Measurements from ENCODE around the gene RMND5B.
"Not testable (repeated sequence)": the region's sequence is repeated elsewhere in the genome, so short reads cannot be mapped to it uniquely, and the experiment has no call there.

RMND5B gene

DNA sequence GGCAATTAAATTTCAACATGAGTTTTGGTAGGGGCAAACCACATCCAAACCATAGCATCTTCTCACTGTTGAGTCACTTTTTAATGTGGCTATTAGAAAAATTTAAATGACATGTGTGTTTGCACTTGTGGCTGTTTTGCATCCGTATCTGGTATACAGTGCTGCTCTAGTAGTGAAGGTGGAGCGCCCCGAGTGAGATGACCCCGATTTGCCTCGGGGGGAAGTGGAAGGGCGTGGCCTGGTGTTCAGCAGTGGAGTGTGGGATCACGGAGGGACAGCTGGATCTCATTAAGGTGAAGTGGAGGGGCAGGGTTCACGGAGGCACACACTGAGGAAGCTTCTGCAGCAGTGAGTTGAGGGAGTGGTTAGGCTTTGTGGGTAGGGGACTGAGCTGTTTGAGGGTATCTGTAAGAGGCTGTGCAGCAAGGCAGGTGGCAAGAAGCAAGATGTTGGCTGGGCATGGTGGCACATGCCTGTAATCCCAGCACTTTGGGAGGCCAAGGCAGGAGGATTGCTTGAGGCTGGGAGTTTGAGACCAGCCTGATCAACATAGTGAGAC is 62.5 kb downstream of the RMND5B start:
- H3K27ac ChIP-seq, result no peak overlapping the region

DNA sequence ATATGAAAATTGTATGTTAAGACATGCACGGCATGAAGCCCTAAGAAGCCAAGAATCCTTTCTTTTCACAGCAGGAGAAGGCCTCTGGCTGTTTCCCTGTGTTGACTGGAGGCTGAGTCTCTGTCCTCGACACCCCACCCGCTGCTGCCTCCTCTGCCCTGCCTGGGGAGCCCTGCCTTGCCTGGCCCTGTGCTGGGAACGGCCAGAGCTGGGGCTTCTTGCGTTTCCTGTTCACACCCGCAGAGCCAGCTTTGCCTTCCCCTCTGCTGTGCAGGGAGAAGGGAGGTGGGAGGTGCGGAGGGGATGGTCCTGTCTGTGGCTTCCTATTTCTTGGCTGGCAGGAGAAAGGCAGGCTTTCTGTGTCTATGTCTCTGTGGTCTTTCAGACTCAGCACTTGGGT is 63.2 kb downstream of the RMND5B start:
- TF ChIP-seq, protein P1, sequence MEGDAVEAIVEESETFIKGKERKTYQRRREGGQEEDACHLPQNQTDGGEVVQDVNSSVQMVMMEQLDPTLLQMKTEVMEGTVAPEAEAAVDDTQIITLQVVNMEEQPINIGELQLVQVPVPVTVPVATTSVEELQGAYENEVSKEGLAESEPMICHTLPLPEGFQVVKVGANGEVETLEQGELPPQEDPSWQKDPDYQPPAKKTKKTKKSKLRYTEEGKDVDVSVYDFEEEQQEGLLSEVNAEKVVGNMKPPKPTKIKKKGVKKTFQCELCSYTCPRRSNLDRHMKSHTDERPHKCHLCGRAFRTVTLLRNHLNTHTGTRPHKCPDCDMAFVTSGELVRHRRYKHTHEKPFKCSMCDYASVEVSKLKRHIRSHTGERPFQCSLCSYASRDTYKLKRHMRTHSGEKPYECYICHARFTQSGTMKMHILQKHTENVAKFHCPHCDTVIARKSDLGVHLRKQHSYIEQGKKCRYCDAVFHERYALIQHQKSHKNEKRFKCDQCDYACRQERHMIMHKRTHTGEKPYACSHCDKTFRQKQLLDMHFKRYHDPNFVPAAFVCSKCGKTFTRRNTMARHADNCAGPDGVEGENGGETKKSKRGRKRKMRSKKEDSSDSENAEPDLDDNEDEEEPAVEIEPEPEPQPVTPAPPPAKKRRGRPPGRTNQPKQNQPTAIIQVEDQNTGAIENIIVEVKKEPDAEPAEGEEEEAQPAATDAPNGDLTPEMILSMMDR (conservative IDR thresholded peaks at IDR 0.05), result no peak
- no peak for TF ChIP-seq ZFX (IDR thresholded peaks at IDR 0.05)
- no peak overlapping the region for H3K27ac ChIP-seq

More for the DNA sequence above, 62.5 kb downstream of the RMND5B start:
- TF ChIP-seq, protein P1 (conservative IDR thresholded peaks at IDR 0.05), result no peak
- TF ChIP-seq ZFX (IDR thresholded peaks at IDR 0.05), result no peak

DNA sequence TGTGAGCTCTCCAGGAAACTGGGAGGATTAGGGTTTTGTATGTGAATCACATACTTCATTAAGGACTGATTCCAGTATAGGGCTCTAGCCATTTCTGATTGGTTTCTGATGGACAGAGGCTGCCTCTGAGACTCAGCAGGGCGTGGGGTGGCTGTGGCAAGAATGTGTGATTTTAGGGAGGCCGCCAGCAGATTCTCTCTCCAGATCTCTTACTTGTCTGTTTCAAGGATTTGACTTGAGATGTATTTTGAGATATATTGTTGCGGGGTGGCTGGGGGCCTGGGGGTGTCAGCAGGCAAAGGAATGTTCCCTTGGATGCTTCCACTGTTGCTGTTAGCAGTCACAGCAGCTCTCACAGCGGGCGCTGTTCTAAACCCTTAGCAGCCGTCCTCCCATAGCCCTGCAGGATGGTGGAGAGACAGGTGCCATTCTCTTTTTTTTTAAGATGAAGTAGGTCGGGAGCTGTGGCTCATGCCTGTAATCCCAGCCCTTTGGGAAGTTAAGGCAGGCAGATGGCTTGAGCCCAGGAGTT is 65.5 kb downstream of the RMND5B start:
- TF ChIP-seq, protein P1 (conservative IDR thresholded peaks at IDR 0.05), result no peak
- no peak for TF ChIP-seq ZFX (IDR thresholded peaks at IDR 0.05)
- H3K27ac ChIP-seq, result no peak overlapping the region

DNA sequence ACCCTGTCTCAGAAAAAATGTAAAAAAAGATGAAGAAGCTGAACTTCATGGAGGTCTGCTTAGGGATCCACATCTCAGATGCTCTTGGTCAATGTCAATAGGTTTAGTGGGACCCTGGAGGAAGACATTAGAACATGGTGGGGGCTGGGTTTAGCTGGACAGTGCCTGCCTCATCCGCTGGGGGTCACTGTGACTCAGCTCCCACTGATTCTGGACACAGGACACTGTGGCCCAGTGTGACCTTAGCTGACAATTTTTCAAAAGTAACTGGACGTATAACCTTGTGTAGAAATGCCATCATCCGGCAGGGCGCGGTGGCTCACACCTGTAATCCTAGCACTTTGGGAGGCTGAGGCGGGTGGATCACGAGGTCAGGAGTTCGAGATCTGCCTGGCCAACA is 66.2 kb downstream of the RMND5B start:
- no peak overlapping the region for H3K27ac ChIP-seq
- no peak for TF ChIP-seq ZFX (IDR thresholded peaks at IDR 0.05)
- TF ChIP-seq, protein P1 (conservative IDR thresholded peaks at IDR 0.05), result peak; percentile 76

DNA sequence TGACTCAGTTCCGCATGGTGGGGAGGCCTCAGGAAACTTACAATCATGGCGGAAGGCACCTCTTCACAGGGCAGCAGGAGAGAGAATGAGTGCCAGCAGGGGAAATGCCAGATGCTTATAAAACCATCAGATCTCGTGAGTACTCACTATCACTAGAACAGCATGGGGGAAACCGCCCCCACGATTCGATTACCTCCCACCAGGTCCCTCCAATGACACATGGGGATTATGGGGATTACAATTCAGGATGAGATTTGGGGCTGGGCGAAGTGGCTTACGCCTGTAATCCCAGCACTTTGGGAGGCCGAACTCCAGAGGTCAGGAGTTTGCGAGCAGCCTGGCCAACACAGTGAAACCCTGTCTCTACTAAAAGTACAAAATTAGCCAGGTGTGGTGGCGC is 67.3 kb downstream of the RMND5B start:
- H3K27ac ChIP-seq, result not testable (repeated sequence)

DNA sequence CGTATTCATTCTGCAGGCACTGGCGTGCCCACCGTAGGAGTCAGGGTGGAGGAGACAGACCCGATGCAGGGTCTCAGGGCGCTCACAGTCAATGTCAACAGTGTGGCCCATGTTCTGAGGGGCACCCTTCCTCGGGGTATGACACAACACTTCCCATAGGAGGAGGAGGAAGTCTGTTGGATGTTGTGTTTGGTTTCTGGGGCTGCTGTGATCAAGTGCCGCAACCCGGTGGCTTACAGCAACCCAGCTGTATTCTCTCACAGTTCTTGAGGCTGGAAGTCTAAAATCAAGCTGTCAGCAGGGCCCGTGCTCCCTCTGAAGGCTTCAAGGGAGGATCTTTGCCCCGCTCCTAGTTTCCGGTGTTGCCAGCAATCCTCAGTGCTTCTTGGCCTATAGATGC is 67.9 kb downstream of the RMND5B start:
- H3K27ac ChIP-seq, result no peak overlapping the region
- TF ChIP-seq, protein P1 (conservative IDR thresholded peaks at IDR 0.05), result no peak
- TF ChIP-seq ZFX (IDR thresholded peaks at IDR 0.05), result no peak

DNA sequence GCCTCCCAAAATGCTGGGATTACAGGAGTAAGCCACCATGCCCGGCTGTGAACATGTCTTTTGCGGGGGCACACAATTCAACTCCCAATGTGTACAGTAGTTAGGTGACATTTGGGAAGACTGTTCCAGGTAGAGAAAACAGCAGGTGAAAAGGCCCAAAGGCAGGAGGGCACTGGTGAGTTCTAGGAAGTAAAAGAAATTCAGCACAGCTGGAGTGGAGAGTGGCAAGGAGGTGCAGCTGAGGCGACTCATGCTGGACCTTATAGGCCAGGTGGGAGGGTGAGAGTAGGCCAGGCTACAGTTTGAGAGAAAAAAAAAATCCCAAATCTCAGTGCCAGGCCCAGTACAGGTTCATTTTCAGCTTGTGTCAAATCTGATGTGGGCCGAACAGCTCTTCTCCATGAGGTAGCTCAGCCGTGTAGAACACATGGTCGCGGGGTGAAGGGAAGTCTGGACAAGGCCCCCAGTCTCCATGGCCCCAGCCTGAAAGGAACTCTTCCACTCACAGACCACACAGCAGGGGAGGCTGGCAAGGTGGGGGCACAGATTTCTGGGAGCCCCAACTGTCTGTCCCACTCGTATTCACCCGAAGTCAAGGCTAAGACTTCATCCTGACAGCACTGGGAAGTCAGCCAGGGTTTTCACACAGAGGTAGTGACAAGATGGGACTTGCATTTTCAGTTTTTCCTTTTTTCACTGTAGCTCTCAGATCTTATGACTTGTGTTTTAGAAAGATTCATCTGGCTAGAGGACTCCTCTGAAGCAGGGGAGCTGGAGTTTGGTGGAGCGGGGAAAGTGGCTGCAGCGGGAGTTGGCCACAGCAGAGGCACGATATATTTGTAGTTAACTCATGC is 69.0 kb downstream of the RMND5B start:
- TF ChIP-seq ZFX (IDR thresholded peaks at IDR 0.05), result no peak
- TF ChIP-seq, protein P1 (conservative IDR thresholded peaks at IDR 0.05), result no peak
- no peak overlapping the region for H3K27ac ChIP-seq
